Measurements from ENCODE around the gene RASSF5. TPM values are rescaled to one million over a fixed set of nuclear protein-coding genes. Genes with fewer than 3 reads are reported as not detected.

The RASSF5 gene
- total and polyA plus RNA-seq, 9 of the 15 experiments (the other 6 are each of a cell fraction or from before 2014, with no cell fraction given): 6.1 to 41.0 (median 25.2) TPM

DNA sequence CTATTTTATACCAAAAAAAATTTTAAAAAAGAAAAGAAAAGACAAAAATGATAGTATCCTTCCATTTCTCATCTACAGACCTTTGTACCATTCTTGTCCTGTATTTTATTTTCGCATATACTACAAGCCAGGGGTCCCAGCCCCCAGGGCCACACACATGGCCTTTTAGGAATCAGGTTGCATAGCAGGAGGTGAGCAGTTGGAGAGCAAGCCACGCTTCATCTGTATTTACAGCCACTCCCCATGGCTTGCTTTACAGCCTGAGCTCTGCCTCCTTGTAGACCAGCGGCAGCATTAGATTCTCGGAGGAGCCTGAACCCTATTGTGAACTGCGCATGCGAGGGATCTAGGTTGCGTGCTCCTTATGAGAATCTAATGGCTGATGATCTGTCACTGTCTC, 39.8 kb downstream of the RASSF5 start:
- Histone ChIP-seq H3K36me3 (ENCODE audit: control insufficient read depth, insufficient read depth, low read length) (no peaks in the 10 kb centered on the region), H3K4me1 (replicated peaks in 1 of 2; ENCODE audit: control insufficient read depth in 2 of 2, insufficient read depth in 2 of 2, low read length in 2 of 2) (peaks cover 16 to 23% of the 10 kb centered on the region in 2 experiments), H3K9me3 (replicated peaks; ENCODE audit: control insufficient read depth, insufficient read depth, low read depth, low read length) (no peaks in the 10 kb centered on the region), H4K20me1 (replicated peaks; ENCODE audit: control insufficient read depth, insufficient read depth, low read length) (no peaks in the 10 kb centered on the region), H3K79me2 (ENCODE audit: control insufficient read depth, insufficient read depth, low read length) (no peaks in the 10 kb centered on the region), H3K4me2 (ENCODE audit: insufficient read depth, low read length) (no peak overlapping the region), H3K27ac (ENCODE audit: extremely low read depth, low read depth, low read length) (no peak overlapping the region), H3K27me3 (ENCODE audit: control insufficient read depth in 2 of 2, insufficient read depth in 2 of 2, low read length in 2 of 2) (no peaks in the 10 kb centered on the region), H3K9ac (ENCODE audit: insufficient read depth in 1 of 2, low read depth in 2 of 2, low read length in 2 of 2) (no peak overlapping the region), H3K9me1 (ENCODE audit: control insufficient read depth, insufficient read depth, low read length) (no peaks in the 10 kb centered on the region), H2AFZ (ENCODE audit: low read depth, low read length) (peak overlapping the region; percentile 32; the same call in 1 of the 2 replicates), H3K4me3 (no peak overlapping the region)
- FAIRE-seq (no peak), ATAC-seq (no peak), DNase-seq (ENCODE audit: extremely low read depth in 1 of 4, low spot score in 3 of 4) (no peak)
- CTCF ChIA-PET (ENCODE audit: low intra/inter-chr PET ratio): no interaction called here
- POLR2A ChIA-PET: interaction anchor here (1.2 to 1.5 kb wide), 3 partner anchors 10 to 13 kb away, joined by 3 to 6 read pairs (median 3); no protein-coding TSS in a partner anchor
- in situ Hi-C loops (cut with MboI): loop anchor here (5.0 kb wide), 1 partner anchor 35 kb away; no protein-coding TSS in a partner anchor
- TF ChIP-seq MTF1 (CRISPR knock-in tag; IDR thresholded peaks at IDR 0.05; ENCODE audit: borderline replicate concordance) (no peak), ZNF274 (IDR thresholded peaks at IDR 0.05; ENCODE audit: borderline replicate concordance, low read depth, low read length) (no peak), ARID1B (IDR thresholded peaks at IDR 0.05) (no peak), TAF7 (tag; IDR thresholded peaks at IDR 0.05) (no peak), SNIP1 (IDR thresholded peaks at IDR 0.05; ENCODE audit: low read depth) (no peak), ZNF316 (IDR thresholded peaks at IDR 0.05) (no peak), NRF1 (conservative IDR thresholded peaks at IDR 0.05 in 1 of 2, IDR thresholded peaks at IDR 0.05 in 1 of 2) (no peak), KHSRP (IDR thresholded peaks at IDR 0.05) (no peak), CLOCK (CRISPR knock-in tag; IDR thresholded peaks at IDR 0.05; ENCODE audit: borderline replicate concordance) (no peak), ZNF551 (CRISPR knock-in tag; IDR thresholded peaks at IDR 0.05) (no peak)
- TF ChIP-seq, protein P1, sequence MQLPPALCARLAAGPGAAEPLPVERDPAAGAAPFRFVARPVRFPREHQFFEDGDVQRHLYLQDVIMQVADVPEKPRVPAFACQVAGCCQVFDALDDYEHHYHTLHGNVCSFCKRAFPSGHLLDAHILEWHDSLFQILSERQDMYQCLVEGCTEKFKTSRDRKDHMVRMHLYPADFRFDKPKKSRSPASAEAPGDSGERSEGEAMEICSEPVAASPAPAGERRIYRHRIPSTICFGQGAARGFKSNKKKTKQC (CRISPR knock-in tag; IDR thresholded peaks at IDR 0.05): no peak
- TF ChIP-seq, protein P2, sequence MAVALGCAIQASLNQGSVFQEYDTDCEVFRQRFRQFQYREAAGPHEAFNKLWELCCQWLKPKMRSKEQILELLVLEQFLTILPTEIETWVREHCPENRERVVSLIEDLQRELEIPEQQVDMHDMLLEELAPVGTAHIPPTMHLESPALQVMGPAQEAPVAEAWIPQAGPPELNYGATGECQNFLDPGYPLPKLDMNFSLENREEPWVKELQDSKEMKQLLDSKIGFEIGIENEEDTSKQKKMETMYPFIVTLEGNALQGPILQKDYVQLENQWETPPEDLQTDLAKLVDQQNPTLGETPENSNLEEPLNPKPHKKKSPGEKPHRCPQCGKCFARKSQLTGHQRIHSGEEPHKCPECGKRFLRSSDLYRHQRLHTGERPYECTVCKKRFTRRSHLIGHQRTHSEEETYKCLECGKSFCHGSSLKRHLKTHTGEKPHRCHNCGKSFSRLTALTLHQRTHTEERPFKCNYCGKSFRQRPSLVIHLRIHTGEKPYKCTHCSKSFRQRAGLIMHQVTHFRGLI (CRISPR knock-in tag; IDR thresholded peaks at IDR 0.05): no peak
- BruUV-seq (replicated peaks): no TSS peak
- intact Hi-C loops (cut with micrococcal nuclease): no loop called here
- WGBS (ENCODE audit: insufficient coverage, low coverage, missing lambda C conversion rate): 36% methylated on average over 7 of the region's 7 CpGs

Data from K562 (cell line).